WTC11 (cell line): Measurements from ENCODE around the gene NKIRAS2.

Experiments
- ATF6 ChIP-seq: sonication (generic); formaldehyde crosslinking; IDR thresholded peaks from 2 replicates; pipeline ENCODE4 v1.8.1; 2023; ENCODE audit warnings: mild to moderate bottlenecking, missing genetic modification reagents
- CTCF ChIP-seq: fragments of 200-600 bp; IDR thresholded peaks from 2 replicates; pipeline ENCODE4 v1.8.0; 2022; ENCODE audit warnings: antibody characterized with exemption
- MLX ChIP-seq: sonication (generic); formaldehyde crosslinking; IDR thresholded peaks from 2 replicates; pipeline ENCODE4 v1.8.1; 2023; ENCODE audit warnings: mild to moderate bottlenecking, missing genetic modification reagents, moderate library complexity
- PRRX2 ChIP-seq: fragments of 250-450 bp; sonication (Bioruptor Pico); IDR thresholded peaks from 2 replicates; pipeline ENCODE4 v1.8.0; 2021; ENCODE audit warnings: mild to moderate bottlenecking

GRCh38 chr17:42027590-42027889, 7.7 kb downstream of the NKIRAS2 start:
- TF ChIP-seq PRRX2 (CRISPR knock-in tag) (no peak), MLX (CRISPR knock-in tag) (no peak), CTCF (no peak), ATF6 (no peak)
